Effector memory CD4-positive, alpha-beta T cell (primary cell): Measurements from ENCODE around the gene MACROD2.

Source experiments
- DNase-seq, 3 donors: peaks; one replicate each; pipeline ENCODE4 v3.0.0-alpha.2; 2020
- H3K27ac ChIP-seq: 2 replicates; pipeline ENCODE4 v1.7.0; 2013; ENCODE audit warnings: mild to moderate bottlenecking, low read length, moderate library complexity; ENCODE audit not compliant: insufficient read depth, poor library complexity, severe bottlenecking
- H3K27me3 ChIP-seq: replicated peaks from 2 replicates; pipeline ENCODE4 v1.7.0; 2013; ENCODE audit warnings: mild to moderate bottlenecking, low read length; ENCODE audit not compliant: insufficient read depth, control insufficient read depth, poor library complexity, severe bottlenecking
- H3K36me3 ChIP-seq: 2 replicates; pipeline ENCODE4 v1.7.0; 2013; ENCODE audit warnings: mild to moderate bottlenecking, low read length, moderate library complexity; ENCODE audit not compliant: control insufficient read depth, insufficient read depth
- H3K4me1 ChIP-seq: 2 replicates; pipeline ENCODE4 v1.7.0; 2013; ENCODE audit warnings: low read length, mild to moderate bottlenecking; ENCODE audit not compliant: control insufficient read depth, insufficient read depth, poor library complexity, severe bottlenecking
- H3K4me3 ChIP-seq: 2 replicates; pipeline ENCODE4 v1.7.0; 2013; ENCODE audit warnings: low read length, low read depth, mild to moderate bottlenecking; ENCODE audit not compliant: insufficient read depth, poor library complexity, severe bottlenecking
- H3K9me3 ChIP-seq: 2 replicates; pipeline ENCODE4 v1.7.0; 2013; ENCODE audit warnings: mild to moderate bottlenecking, low read length, moderate library complexity; ENCODE audit not compliant: control insufficient read depth

Gene MACROD2

DNA sequence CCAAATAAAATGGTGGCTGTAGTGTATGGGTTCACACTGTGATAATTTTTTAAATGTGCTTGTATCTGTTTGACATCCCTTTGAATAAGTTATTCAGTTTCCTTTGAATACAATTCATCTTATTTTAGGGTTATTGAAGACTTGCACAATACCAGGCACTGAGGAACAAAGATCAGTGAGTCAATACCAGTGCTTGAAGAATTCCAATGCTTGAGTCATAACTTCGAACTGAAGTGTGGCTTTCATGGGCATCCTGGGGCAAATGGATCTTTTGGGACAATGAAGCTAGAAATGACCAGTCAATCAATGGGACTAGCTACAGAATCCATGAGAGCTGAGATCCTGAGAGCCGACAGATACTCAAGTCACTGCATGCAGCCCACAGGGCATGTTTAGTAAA, 692.0 kb downstream of the MACROD2 start:
- H3K4me3 ChIP-seq = no peak overlapping the region
- H3K4me1 ChIP-seq = no peaks in the 10 kb centered on the region
- no peaks in the 10 kb centered on the region for H3K36me3 ChIP-seq
- no peak overlapping the region for H3K27ac ChIP-seq
- DNase-seq = no peak
- no peaks in the 10 kb centered on the region for H3K27me3 ChIP-seq
- no peaks in the 10 kb centered on the region for H3K9me3 ChIP-seq

DNA sequence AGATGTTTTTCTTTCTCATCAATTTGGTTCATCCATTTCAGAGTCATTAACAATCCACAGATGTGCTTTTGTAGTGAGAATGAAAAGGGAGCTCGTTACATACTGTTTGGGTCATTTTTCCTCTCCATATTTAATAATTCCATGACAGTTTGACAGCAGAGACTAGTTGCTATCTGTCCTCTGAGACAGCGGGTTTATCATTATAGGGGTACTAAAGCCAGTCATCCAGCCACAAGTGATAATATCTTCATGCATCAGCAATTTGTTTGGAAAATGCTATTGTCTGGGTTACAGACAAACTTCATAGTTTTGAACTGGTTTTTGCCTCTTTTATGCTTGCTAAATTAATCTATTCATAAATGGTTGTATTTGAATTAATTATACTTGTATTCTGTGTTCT, 692.7 kb downstream of the MACROD2 start:
- no peak for DNase-seq
- no peak overlapping the region for H3K4me3 ChIP-seq
- no peaks in the 10 kb centered on the region for H3K36me3 ChIP-seq
- no peaks in the 10 kb centered on the region for H3K9me3 ChIP-seq
- no peaks in the 10 kb centered on the region for H3K4me1 ChIP-seq
- H3K27ac ChIP-seq = no peak overlapping the region
- H3K27me3 ChIP-seq = no peaks in the 10 kb centered on the region

DNA sequence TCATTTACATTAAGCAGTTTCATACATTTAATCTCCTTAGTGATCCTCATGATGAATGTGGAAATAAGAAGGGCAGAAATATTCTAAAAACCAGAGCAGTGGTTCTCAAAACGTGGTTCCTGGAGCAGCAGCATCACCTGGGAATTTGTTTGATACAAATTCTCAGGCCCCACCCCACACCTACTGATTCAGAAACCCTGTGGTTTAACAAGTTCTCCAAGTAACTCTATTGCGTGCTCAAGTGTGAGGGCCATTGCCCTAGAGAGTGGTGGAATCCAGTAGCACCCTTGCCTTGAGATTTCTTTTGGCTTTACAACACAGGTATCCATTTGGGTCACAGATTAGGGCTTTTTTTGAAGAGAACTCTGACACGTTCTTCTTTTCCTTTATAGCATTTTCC, 696.7 kb downstream of the MACROD2 start:
- Histone ChIP-seq H3K27ac (no peak overlapping the region), H3K4me1 (no peaks in the 10 kb centered on the region), H3K4me3 (no peak overlapping the region), H3K27me3 (no peaks in the 10 kb centered on the region), H3K36me3 (no peaks in the 10 kb centered on the region), H3K9me3 (no peaks in the 10 kb centered on the region)
- no peak for DNase-seq

DNA sequence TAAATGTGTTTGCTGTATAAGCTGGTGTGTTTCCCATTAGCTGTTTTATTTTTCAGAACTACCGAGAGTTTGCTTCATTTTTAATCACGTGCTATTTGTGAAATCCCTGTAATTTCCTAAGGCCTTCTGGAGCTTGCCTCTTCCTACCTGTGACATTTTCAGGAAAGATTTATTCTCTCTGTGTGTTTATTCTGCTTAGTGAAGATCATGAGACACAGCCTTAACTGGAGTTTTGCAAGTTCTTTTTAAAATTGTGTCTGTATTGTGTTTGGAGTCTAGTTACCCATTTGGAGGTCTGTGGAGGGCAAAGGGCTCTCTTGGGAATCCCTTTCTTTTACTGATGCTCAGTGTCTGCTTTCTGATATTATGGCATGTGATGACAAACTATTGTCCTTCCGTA, 701.2 kb downstream of the MACROD2 start:
- Histone ChIP-seq H3K4me1 (no peaks in the 10 kb centered on the region), H3K27ac (no peak overlapping the region), H3K36me3 (no peaks in the 10 kb centered on the region), H3K27me3 (no peaks in the 10 kb centered on the region), H3K9me3 (no peaks in the 10 kb centered on the region), H3K4me3 (no peak overlapping the region)
- DNase-seq = no peak

DNA sequence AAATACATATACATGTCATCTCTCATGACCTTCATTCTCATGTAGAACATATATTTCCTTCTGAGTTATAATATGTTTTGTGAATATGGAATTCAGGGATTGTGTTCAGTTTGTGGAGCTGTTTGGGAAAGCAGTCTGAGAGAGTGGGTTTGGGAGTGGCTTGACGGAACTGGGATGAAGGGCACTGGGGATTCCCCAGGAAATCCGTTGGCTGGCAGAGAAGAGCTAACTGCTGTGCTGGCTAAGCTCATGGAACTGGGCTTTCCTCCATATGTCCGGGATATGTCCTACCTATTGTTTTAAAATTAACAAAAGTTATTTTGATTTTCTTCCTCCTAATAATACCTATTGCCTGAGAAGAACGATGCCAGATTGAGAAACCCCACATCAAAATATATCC, 701.6 kb downstream of the MACROD2 start:
- no peak for DNase-seq
- H3K27ac ChIP-seq = no peak overlapping the region
- H3K4me1 ChIP-seq = no peaks in the 10 kb centered on the region
- no peaks in the 10 kb centered on the region for H3K9me3 ChIP-seq
- no peaks in the 10 kb centered on the region for H3K27me3 ChIP-seq
- no peaks in the 10 kb centered on the region for H3K36me3 ChIP-seq
- H3K4me3 ChIP-seq = no peak overlapping the region

DNA sequence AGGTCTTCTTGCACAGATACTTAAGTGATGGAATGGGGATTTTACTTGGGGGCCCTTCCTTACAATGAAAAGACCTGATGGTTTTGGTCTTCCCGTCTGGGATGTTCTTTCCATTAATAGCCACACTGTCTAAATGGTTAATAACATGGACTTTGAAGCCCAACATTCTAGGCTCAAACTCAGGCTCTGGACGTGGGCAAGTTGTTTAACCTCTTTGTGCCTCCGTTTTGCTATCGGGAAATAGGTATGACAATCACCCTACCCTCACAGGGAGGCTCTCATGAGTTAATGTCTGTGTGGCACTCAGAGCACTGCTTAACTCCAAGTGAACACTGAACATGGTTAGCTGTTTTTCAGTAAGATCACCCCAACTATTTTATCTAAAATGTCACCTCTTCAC, 702.8 kb downstream of the MACROD2 start:
- Histone ChIP-seq H3K4me1 (no peaks in the 10 kb centered on the region), H3K36me3 (no peaks in the 10 kb centered on the region), H3K9me3 (no peaks in the 10 kb centered on the region), H3K27me3 (no peaks in the 10 kb centered on the region), H3K27ac (no peak overlapping the region), H3K4me3 (no peak overlapping the region)
- no peak for DNase-seq

DNA sequence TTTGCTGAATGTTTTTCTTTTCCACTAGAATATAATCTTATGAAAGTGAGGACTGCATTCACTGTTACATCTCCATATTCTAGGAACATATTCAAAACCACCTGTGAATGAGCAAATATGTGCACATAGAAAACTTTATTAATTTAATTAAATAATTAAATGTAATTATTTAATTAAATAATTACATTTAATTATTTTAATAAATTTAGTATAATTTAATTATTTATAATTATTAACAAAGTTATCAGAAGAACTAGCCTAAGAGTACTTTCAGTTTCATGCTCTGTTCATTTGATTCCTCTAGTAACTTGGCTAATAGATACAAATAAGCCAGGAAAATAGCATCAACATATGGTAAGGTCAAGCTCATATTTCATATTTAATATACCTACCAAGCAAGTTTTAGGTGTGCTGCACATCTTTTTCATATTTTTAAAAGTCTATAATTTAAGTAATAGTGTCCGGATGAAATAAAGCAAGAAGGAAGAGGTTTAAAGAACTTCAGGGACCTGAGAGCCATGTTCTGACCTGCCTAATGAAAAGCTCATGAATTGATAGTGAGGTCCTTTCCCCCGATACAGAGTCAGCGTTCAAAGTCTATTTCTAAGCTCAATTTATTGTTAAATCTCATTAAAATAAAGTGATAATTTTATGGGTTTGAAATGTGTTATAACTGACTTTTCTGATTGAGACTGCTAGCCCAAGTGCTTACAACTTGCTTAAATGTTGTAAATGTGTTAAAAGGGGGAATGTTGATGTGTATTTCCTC, 703.5 kb downstream of the MACROD2 start:
- Histone ChIP-seq H3K9me3 (no peaks in the 10 kb centered on the region), H3K27me3 (no peaks in the 10 kb centered on the region), H3K4me1 (no peaks in the 10 kb centered on the region), H3K4me3 (no peak overlapping the region), H3K36me3 (no peaks in the 10 kb centered on the region), H3K27ac (no peak overlapping the region)
- DNase-seq = no peak

DNA sequence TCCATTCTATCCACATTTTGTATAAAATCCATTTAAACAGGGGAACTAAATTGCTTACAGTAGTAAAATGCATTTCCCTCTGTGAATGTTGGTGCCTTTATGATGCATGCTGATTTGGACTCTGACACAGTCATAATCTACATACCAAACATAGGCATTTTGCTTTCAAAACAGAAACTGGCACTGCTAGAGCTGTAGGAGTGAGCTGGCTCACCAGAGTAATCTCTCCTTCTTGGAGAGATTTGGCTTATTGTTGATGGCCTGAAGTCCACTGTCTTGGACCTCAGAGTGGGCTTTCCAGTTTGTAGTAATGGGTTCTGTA, 705.3 kb downstream of the MACROD2 start:
- Histone ChIP-seq H3K4me3 (no peak overlapping the region), H3K27me3 (no peaks in the 10 kb centered on the region), H3K36me3 (no peaks in the 10 kb centered on the region), H3K9me3 (no peaks in the 10 kb centered on the region), H3K4me1 (no peaks in the 10 kb centered on the region), H3K27ac (no peak overlapping the region)
- no peak for DNase-seq

DNA sequence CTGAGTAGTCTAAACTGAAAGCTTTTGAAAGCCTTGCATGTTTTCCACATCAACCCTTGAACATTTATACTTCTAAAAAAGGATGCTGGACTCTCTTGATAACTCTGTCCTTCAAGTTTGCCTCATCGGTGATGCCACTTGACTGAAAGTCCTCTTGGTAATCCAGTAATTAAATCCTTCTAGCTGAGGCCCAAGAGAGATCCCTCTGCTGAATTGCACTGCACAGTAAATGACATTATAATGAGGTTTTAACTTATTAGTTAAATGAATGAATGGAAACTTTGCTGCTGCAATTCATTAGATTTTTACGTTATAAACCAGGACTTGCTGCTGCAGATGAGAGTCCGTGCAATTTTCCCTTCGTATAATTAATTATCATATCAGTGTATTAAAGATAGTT, 706.0 kb downstream of the MACROD2 start:
- Histone ChIP-seq H3K4me3 (no peak overlapping the region), H3K36me3 (no peaks in the 10 kb centered on the region), H3K9me3 (no peaks in the 10 kb centered on the region), H3K27me3 (no peaks in the 10 kb centered on the region), H3K27ac (no peak overlapping the region), H3K4me1 (no peaks in the 10 kb centered on the region)
- DNase-seq = no peak

DNA sequence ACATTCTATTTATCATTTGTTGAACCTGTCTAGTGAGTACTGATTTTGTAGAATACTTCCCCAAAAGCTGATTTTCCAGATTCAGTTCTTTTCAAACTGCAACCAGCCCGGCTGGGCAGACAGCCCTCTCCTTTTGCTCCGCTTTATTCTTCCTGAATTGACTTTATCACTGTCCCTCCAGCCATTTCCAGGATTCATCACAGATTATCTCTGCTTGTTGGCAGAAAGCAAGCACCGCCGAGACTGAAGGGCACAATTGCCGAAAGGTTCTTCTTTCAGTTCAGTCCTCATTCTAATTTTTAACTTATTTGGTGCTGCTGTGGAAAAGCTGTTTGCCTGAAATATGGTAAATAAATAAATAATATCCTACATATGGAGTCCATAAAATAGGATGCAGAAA, 711.2 kb downstream of the MACROD2 start:
- Histone ChIP-seq H3K27ac (no peak overlapping the region), H3K36me3 (no peaks in the 10 kb centered on the region), H3K27me3 (no peaks in the 10 kb centered on the region), H3K4me3 (no peak overlapping the region), H3K4me1 (no peaks in the 10 kb centered on the region), H3K9me3 (no peaks in the 10 kb centered on the region)
- no peak for DNase-seq
